Smooth muscle cell (in vitro differentiated cells): ENCODE results near the gene NR4A1. TPM values are rescaled to one million over a fixed set of nuclear protein-coding genes. Genes with fewer than 3 reads are reported as not detected.

Experiments
- DNase-seq: peaks from one replicate; lab custom pipeline; 2025; ENCODE audit not compliant: unreplicated experiment; lab: John Stamatoyannopoulos, UW
- H2AFZ ChIP-seq: fragments of 200-600 bp; sonication (generic); 2 replicates; pipeline ENCODE4 v1.6.0; 2016; ENCODE audit warnings: antibody characterized with exemption, low read depth, mild to moderate bottlenecking
- H3F3A ChIP-seq: fragments of 200-600 bp; sonication (generic); 2 replicates; pipeline ENCODE4 v1.6.0; 2017; ENCODE audit warnings: antibody characterized with exemption, low read depth
- H3K27ac ChIP-seq: fragments of 200-600 bp; sonication (generic); 2 replicates; pipeline ENCODE4 v1.5.1; 2016; ENCODE audit warnings: low read depth, mild to moderate bottlenecking
- H3K27me3 ChIP-seq: fragments of 200-600 bp; sonication (generic); 2 replicates; pipeline ENCODE4 v1.6.1; 2016; ENCODE audit warnings: low read depth, mild to moderate bottlenecking
- H3K36me3 ChIP-seq: fragments of 200-600 bp; sonication (generic); 2 replicates; pipeline ENCODE4 v1.5.1; 2016; ENCODE audit warnings: low read depth
- H3K4me1 ChIP-seq: fragments of 200-600 bp; sonication (generic); 2 replicates; pipeline ENCODE4 v1.5.1; 2016; ENCODE audit warnings: low read depth
- H3K4me2 ChIP-seq: fragments of 200-600 bp; sonication (generic); 2 replicates; pipeline ENCODE4 v1.6.0; 2016; ENCODE audit warnings: mild to moderate bottlenecking
- H3K4me3 ChIP-seq: fragments of 200-600 bp; sonication (generic); 2 replicates; pipeline ENCODE4 v1.5.1; 2016; ENCODE audit warnings: mild to moderate bottlenecking
- H3K79me2 ChIP-seq: fragments of 200-600 bp; sonication (generic); 2 replicates; pipeline ENCODE4 v1.6.0; 2016; ENCODE audit warnings: low read depth, mild to moderate bottlenecking
- H3K9ac ChIP-seq: fragments of 200-600 bp; sonication (generic); 2 replicates; pipeline ENCODE4 v1.6.0; 2016; ENCODE audit warnings: low read depth
- H3K9me3 ChIP-seq: fragments of 200-600 bp; sonication (generic); replicated peaks from 2 replicates; pipeline ENCODE4 v1.5.1; 2016; ENCODE audit warnings: low read depth
- H4K20me1 ChIP-seq: fragments of 200-600 bp; sonication (generic); 2 replicates; pipeline ENCODE4 v1.6.0; 2016; ENCODE audit warnings: low read depth
- CTCF ChIP-seq: fragments of 200-600 bp; sonication (generic); IDR thresholded peaks from 2 replicates; pipeline ENCODE4 v1.5.1; 2017; ENCODE audit warnings: borderline replicate concordance, mild to moderate bottlenecking, antibody characterized with exemption; ENCODE audit not compliant: insufficient read depth, poor library complexity, severe bottlenecking
- WGBS: methylation state at CpG from one replicate; pipeline ENCODE4 v1.1.7; 2016; ENCODE audit warnings: low lambda C conversion rate; 5-methylcytosine and 5-hydroxymethylcytosine counted together
- polyA plus RNA-seq: library from polyadenylated mRNA; unstranded; fragments of >200 nt; fragmentation: Nextera tagmentation; extraction: Ambion mirVana; gene quantifications from 2 replicates; pipeline ENCODE4 v1.2.1, GENCODE V29; 2016
- total RNA-seq: library from RNA; depleted of rRNA; stranded (reverse); fragments of >200 nt; gene quantifications from 2 replicates; pipeline ENCODE4 v1.2.3, GENCODE V29; 2014

Gene NR4A1
- total and polyA plus RNA-seq, 2 experiments from 2014 or later, result 182 to 634 TPM

- no peaks in the 10 kb centered on the region for H3K36me3 ChIP-seq
- H3F3A ChIP-seq, result peaks cover 26% of the 10 kb centered on the region
- peak overlapping the region; percentile 94 for H3K27ac ChIP-seq
- H4K20me1 ChIP-seq, result no peaks in the 10 kb centered on the region
- peaks cover 31% of the 10 kb centered on the region for H3K4me1 ChIP-seq
- no peaks in the 10 kb centered on the region for H3K27me3 ChIP-seq
- peaks cover under 1% of the 10 kb centered on the region for H3K79me2 ChIP-seq
- peak overlapping the region; percentile 85 for H3K4me2 ChIP-seq
- 2% methylated on average over 41 of the region's 48 CpGs for WGBS
- TF ChIP-seq CTCF, result no peak
- peak; percentile 86 for DNase-seq
- peak overlapping the region; percentile 86 for H3K9ac ChIP-seq
- peak overlapping the region; percentile 46 for H3K4me3 ChIP-seq
- peak overlapping the region; percentile 15 for H2AFZ ChIP-seq
- H3K9me3 ChIP-seq, result no peaks in the 10 kb centered on the region
Observed at GRCh38 chr12:52032804-52033445, 18.3 kb upstream of the NR4A1 start.

- peak overlapping the region; percentile 86 for H3K9ac ChIP-seq
- peaks cover 5% of the 10 kb centered on the region for H4K20me1 ChIP-seq
- 78% methylated on average over 13 of the region's 13 CpGs for WGBS
- H3K79me2 ChIP-seq, result peaks cover 8% of the 10 kb centered on the region
- no peak for DNase-seq
- peaks cover 29% of the 10 kb centered on the region for H3F3A ChIP-seq
- peak overlapping the region; percentile 15 for H2AFZ ChIP-seq
- peak overlapping the region; percentile 94 for H3K27ac ChIP-seq
- no peak for TF ChIP-seq CTCF
- no peaks in the 10 kb centered on the region for H3K27me3 ChIP-seq
- H3K36me3 ChIP-seq, result no peaks in the 10 kb centered on the region
- peak overlapping the region; percentile 79 for H3K4me2 ChIP-seq
- no peaks in the 10 kb centered on the region for H3K9me3 ChIP-seq
- H3K4me1 ChIP-seq, result peaks cover 36% of the 10 kb centered on the region
- peak overlapping the region; percentile 40 for H3K4me3 ChIP-seq
Observed at GRCh38 chr12:52033446-52034140, 17.6 kb upstream of the NR4A1 start.

GRCh38 chr12:52035190-52035589 is 16.1 kb upstream of the NR4A1 start:
- WGBS, result 85% methylated on average over 4 of the region's 4 CpGs

More at GRCh38 chr12:52035190-52035589, 16.1 kb upstream of the NR4A1 start:
- Histone ChIP-seq H3K27me3 (no peaks in the 10 kb centered on the region), H4K20me1 (peaks cover 21% of the 10 kb centered on the region), H3K4me3 (no peak overlapping the region), H3K9ac (no peak overlapping the region), H3K4me1 (peaks cover 28% of the 10 kb centered on the region), H3K79me2 (peaks cover 24% of the 10 kb centered on the region), H3K27ac (peak overlapping the region; percentile 70), H2AFZ (no peak overlapping the region), H3K36me3 (no peaks in the 10 kb centered on the region), H3F3A (peaks cover 29% of the 10 kb centered on the region), H3K9me3 (no peaks in the 10 kb centered on the region), H3K4me2 (no peak overlapping the region)
- no peak for TF ChIP-seq CTCF
- DNase-seq, result no peak
